Dermis microvascular lymphatic vessel endothelial cell (primary cell): Measurements from ENCODE around the gene COL16A1. TPM values are rescaled to one million over a fixed set of nuclear protein-coding genes. Genes with fewer than 3 reads are reported as not detected.

Experiments
- DNase-seq, 2 donors: peaks; one replicate each; pipeline versions ENCODE4 v3.0.0 to v3.0.0-alpha.2; 2010; ENCODE audit warnings: low read depth in 2 of 2
- total RNA-seq: library from RNA; depleted of rRNA; stranded (reverse); fragments of >200 nt; gene quantifications from 2 replicates; pipeline ENCODE4 v1.2.1, GENCODE V29; 2014

The COL16A1 gene
- total RNA-seq, 1 donor from 2014 or later, result 0.26 TPM

DNA sequence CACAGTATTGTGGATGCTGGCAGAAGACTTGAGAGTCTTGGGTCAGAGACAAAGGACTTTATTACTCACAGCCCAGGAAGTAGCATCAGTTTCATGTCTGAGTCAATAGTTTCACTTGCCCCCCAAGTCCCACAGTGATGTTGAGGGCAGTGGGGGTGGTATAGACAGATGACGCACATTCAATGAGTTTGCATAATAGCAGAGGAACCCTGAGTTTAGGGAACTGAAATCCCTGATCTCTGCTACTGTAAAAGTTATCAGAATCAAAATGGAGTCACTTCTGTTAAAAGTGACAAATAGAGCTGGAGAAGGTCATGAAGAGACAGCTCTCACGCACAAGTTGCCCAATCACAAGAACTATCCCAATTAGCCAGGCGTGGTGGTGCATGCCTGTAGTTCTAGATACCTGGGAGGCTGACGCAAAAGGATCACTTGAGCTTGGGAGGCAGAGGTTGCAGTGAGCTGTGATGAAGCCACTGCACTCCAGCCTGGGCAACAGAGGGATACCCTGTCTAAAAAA lies 97.8 kb downstream of the COL16A1 start:
- no peak for DNase-seq

Other genes starting within 250 kb of the COL16A1 start
- 273 and 289 TPM in 2 replicates for gene TINAGL1, start 127.5 kb downstream of the COL16A1 start, total RNA-seq
- 0.77 and 2.8 TPM in 2 replicates for gene HCRTR1, start 86.3 kb downstream of the COL16A1 start, total RNA-seq
- gene PEF1, start 59.1 kb downstream of the COL16A1 start, total RNA-seq, result 103 and 141 TPM in 2 replicates
- 0.26 and 0.51 TPM in 2 replicates for gene ADGRB2, start 60.3 kb upstream of the COL16A1 start, total RNA-seq
- gene SPOCD1, start 112.0 kb upstream of the COL16A1 start, total RNA-seq, result 2.5 and 4.0 TPM in 2 replicates
- gene PTP4A2, start 234.4 kb upstream of the COL16A1 start, total RNA-seq, result 186 and 192 TPM in 2 replicates